HEK293T (cell line): ENCODE data around the gene LUZP4.

Experiments
- BHLHE40 ChIP-seq: fragments of 450-650 bp; IDR thresholded peaks from 2 replicates; pipeline ENCODE4 v1.6.1; 2016; ENCODE audit warnings: mild to moderate bottlenecking, moderate library complexity, borderline replicate concordance
- CTBP1 ChIP-seq: fragments of 450-650 bp; IDR thresholded peaks from 2 replicates; pipeline ENCODE4 v1.6.1; 2016; ENCODE audit warnings: borderline replicate concordance
- FOXA1 ChIP-seq: fragments of 450-650 bp; IDR thresholded peaks from 2 replicates; pipeline ENCODE4 v1.6.1; 2016; ENCODE audit warnings: mild to moderate bottlenecking
- FOXK2 ChIP-seq: fragments of 450-650 bp; IDR thresholded peaks from 2 replicates; pipeline ENCODE4 v1.6.1; 2016; ENCODE audit warnings: mild to moderate bottlenecking
- HDGF ChIP-seq: fragments of 450-650 bp; IDR thresholded peaks from 2 replicates; pipeline ENCODE4 v1.6.1; 2017; ENCODE audit warnings: antibody characterized with exemption, borderline replicate concordance
- L3MBTL2 ChIP-seq: fragments of 450-650 bp; conservative IDR thresholded peaks from 2 replicates; pipeline ENCODE4 v1.6.1; 2016; ENCODE audit warnings: mild to moderate bottlenecking
- SP1 ChIP-seq: fragments of 450-650 bp; IDR thresholded peaks from 2 replicates; pipeline ENCODE4 v1.6.1; 2017
- SUZ12 ChIP-seq: fragments of 450-650 bp; IDR thresholded peaks from 2 replicates; pipeline ENCODE4 v1.6.1; 2016; ENCODE audit warnings: mild to moderate bottlenecking
- ZNF384 ChIP-seq: fragments of 450-650 bp; IDR thresholded peaks from 2 replicates; pipeline ENCODE4 v1.6.1; 2016

- no peak for TF ChIP-seq BHLHE40
- no peak for TF ChIP-seq SP1
- no peak for TF ChIP-seq FOXA1
- TF ChIP-seq FOXK2, result no peak
- TF ChIP-seq HDGF, result no peak
- no peak for TF ChIP-seq SUZ12
- TF ChIP-seq L3MBTL2, result no peak
- TF ChIP-seq ZNF384, result no peak
- no peak for TF ChIP-seq CTBP1
Observed at GRCh38 chrX:115297189-115297588, 7.7 kb downstream of the LUZP4 start.
